ENCODE data around the gene PRRC2B.

GRCh38 chr9:131432597-131433301, 38.9 kb downstream of the PRRC2B start:
- no peak for TF ChIP-seq CTCF (IDR thresholded peaks at IDR 0.05)
- TF ChIP-seq POLR2A (IDR thresholded peaks at IDR 0.05) = no peak
- no peak for TF ChIP-seq EP300 (IDR thresholded peaks at IDR 0.05; ENCODE audit: low read depth)

Data from transverse colon (tissue), 3 donors.